GM19238 (cell line): ENCODE results near the gene VDAC1.
"Not testable (repeated sequence)": the region's sequence is repeated elsewhere in the genome, so short reads cannot be mapped to it uniquely, and the experiment has no call there.

ENCODE experiments used
- DNase-seq: peaks from one replicate; pipeline ENCODE4 v3.0.0; 2011; ENCODE audit warnings: low spot score; ENCODE audit not compliant: insufficient read length

VDAC1 gene

DNA sequence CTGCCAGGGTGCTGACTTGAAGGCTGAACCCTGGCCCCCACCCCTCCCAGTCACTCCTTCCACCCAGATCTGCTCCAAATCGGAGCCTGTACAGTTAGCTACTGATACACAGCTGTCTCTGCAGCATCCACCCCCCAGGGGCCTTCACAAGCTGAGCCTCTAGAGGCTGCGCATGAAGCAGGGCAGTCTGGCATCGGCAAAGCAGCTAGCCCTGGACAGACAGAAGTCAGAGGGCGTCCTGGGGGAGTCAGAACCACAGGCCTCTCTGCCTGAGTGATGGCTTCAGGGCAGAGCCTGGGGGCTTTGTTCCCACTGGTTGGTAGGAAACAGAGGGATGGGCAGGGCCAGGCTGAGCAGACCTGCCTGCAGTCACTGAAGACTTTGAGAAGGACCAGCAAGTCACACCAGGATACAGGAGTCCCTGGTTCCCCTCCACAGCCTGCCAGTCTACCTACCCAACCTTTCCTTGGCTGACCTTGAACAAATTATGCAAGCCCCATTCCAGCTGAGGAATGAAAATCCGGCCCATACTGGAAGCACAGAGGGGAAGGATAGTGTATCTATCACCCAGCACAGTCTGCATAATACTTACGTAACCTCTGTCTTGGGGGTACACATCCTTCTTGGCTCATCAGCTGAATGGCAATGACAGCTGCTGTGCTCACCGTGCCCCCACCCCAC is 8.8 kb downstream of the VDAC1 start:
- DNase-seq = no peak

- DNase-seq = no peak
These were observed 9.4 kb downstream of the VDAC1 start for GRCh38 chr5:133995341-133995740.

DNA sequence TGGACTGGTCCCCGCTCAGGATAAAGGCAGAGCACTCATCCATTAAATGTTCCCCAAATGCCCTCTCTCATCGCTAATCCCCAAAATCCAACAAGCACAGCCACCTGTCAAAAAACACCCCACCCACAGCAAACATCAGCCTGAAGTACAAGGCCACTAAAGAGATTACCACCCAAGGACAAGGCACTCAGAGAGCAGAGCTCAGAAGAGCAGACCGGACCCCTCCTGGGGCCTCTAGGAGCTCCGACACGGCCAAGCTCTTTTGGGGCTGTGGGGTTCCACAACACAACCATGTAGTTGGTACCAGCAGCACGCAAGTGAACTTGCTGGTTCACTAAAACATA is 9.8 kb downstream of the VDAC1 start:
- DNase-seq = no peak

DNA sequence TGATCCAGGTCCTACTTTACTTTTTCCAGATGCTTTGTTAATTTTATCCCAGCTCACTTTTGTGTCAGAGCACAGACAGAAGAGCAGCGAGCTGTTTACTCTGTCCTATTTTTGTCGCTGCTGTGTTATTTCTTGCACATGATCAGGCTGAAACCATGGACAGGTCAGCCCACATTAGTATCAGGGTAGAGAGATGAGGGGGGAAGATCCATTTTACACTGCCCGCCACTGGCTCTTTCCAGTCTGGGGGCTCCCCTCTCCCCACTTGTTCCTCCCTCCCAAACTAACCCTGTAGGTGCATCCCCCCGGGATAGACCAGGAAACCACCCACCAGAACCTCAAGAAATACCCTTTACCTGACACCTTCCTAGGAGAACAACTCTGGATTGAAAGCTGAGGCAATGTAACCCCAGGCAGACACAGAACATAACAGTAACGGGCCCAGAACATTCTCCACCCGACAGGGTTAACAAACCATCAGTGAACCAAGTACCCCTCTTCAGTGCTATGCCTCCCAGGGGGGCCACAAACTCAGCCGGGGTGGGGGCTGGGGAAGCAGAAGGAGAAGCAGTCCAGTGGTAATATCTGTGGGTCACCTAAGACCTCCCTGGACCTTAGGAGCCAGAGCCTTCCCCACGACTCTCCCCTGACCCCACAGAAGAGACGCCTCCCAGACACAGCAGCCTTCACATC is 10.3 kb downstream of the VDAC1 start:
- DNase-seq = no peak

DNA sequence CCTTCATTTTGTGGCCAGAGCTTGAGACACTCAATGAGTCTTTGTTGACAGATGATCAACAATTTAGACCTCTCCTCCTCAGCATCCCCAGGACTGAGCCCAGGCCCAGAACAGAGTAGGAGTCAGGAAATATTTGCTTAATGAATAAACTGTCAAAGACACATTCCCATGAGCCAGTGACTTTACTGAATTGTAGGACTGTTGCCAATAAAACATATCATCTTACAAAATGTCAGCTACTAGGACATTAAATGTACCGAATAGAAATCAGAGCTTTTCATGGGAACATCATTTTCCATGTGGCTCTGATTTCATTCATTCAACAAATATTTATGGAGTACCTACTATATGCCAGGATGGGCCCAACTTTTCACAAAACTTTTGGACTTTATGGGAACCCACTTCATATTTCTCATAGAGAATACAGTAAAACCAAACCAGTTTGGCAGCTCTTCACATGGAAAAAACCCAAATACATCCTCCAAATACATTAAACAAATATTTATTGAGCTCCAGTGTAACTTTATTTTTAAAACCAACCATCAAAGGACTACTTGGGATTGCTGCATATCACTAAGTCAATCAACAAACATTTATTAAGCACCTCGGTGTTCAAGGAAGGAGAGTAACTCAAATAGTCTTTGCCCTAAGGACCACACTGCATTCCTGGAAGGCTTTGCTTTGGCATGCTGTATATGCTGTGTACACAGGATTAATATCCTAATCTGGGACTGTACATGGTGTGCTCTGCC is 11.4 kb downstream of the VDAC1 start:
- DNase-seq = no peak

DNA sequence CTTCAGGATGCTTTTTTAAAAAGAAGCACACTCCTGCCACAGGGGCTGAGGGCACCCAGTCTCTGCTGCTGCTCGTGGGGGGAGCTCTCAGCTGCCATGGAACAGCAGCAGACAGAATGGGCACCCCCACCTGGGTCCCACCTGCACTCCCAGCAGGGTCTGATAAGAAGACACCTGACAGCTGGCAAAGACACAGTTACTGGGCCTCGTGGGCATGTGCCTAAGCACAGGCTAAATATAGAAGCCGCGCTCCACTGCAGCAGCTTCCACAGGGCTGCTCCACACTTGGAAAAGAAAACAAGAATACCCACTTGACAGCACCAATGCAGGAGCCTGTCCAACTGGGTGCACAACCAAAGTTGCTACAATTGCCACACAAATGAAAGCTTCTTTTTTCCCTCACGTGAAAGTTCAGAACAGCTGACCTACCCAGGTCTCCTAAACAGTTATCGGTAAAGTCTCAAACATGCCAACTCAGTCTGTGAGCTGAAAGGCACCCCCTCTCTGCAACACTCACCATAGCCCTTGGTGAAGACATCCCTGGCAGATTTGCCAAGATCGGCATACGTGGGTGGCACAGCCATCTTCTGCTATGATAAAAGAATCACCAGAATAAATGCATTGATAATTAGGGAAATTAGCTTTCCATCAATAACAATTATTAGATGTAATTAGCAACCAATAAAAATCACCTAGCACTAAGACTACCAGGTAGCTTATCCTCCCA is 12.2 kb downstream of the VDAC1 start:
- DNase-seq = no peak

DNA sequence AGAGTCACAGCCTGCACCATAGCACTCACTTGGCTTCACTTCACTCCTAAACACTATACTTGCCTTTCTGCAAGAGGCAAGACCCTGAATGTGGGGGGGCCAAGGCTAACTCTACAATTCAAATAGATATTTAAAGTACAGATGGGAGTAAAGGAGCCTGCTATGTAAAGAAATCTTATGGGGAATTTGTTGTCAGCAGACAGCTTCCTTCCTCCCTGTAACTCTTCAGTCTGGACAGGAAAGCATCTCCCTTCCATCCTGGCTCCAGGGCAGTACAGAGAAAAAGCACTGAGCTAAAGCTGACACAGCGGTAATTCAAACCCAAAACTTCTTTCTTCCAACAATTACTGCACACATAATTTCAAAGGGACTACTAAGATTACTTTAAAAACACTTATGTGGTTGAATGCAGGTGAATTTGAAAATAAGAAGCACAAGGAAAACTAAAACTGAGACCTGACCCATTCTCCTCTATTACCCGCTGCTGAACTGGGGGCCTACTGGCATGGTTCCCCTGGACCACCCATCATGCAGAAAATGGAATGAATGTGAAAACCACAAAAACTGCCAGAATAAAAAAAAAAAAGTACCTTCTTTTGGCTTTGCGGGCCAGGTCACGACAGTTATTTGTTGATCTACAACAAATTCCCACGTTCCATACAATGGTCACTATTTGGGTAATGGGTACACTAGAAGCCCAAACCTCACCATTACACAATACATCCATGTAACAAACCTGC is 13.4 kb downstream of the VDAC1 start:
- no peak for DNase-seq

- no peak for DNase-seq
These were observed 14.4 kb downstream of the VDAC1 start for GRCh38 chr5:133990396-133990795.

DNA sequence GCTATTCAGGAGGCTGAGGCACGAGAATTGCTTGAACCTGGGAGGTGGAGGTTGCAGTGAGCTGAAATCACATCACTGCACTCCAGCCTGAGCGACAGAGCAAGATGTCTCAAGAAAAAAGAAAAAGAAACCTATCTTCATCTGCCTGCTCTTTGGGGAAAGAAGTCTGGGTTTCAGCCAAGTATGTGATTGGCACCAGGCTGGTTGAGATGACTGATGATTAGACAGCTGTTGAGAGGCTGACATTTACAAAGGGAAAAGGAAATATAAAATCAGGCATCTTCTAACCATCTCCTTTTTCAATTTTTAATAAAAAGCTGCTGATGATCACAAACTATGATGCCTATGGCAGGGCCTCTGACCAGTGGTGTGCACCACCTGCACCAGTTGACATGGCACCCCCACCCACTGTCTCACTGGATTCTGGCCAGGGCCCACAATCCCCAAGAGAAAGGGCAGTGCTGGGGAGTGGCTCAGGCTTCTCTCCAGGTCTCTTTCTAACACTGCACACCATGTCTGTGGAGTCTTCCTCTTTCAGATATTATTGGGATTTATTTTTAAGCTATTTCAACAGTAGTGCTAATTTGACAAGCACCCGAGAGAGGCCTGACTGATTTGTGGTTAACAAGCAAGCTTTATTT is 19.1 kb downstream of the VDAC1 start:
- DNase-seq = no peak

DNA sequence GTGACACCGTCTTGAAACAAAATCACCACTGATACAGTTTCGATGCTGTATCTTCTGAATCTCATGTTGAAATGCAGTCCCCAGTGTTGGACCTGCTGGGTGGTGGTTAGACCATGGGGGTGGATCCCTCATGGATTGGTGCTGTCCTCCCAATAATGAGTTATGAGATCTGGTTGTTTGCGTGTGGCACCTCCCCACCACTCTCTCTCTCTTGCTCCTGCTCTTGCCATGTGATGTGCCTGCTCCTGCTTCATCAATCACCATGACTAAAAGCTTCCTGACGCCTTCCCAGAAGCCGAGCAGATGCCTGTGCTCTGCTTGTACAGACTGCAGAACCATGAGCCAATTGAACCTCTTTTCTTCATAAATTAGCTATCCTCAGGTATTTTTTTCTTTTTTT is 21.1 kb downstream of the VDAC1 start:
- DNase-seq = no peak

- no peak for DNase-seq
These were observed 23.1 kb downstream of the VDAC1 start for GRCh38 chr5:133981714-133982113.

GRCh38 chr5:133980652-133981051 is 24.1 kb downstream of the VDAC1 start:
- DNase-seq = no peak

GRCh38 chr5:133978943-133979342 is 25.8 kb downstream of the VDAC1 start:
- DNase-seq = no peak

DNA sequence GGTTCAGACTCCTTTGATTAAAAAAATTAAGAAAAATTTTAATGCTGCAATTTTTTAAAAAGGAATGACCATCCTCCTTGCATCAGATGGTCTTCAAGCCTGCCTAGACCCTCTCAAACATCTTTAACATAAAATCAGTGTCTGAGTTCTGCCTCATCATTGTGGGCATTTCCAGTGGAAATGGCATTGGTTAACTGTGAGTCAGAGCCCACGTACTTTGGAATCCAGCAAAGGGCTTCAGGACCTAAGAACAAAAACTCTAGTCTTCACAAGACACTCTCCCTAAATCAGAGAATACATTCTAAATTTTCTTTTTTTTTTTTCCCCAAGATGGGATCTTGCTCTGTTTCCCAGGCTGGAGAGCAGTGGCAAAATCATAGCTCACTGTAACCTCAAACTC is 26.9 kb downstream of the VDAC1 start:
- DNase-seq = no peak

- DNase-seq = no peak
These were observed 27.5 kb downstream of the VDAC1 start for GRCh38 chr5:133977161-133977787.

DNA sequence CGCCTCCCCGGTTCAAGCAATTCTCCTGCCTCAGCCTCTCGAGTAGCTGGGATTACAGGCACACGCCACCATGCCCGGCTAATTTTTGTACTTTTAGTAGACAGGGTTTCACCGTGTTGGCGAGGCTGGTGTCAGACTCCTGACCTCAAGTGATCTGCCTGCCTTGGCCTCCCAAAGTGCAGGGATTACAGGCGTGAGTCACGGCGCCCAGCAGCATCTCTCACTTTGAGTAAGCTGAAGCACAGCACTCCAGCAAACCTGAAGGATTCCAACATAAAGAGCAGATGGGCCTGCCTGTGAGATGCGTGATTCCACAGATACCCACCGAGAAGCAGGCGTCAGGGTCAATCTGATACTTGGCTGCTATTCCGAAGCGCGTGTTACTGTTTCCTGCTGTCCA is 29.2 kb downstream of the VDAC1 start:
- not testable (repeated sequence) for DNase-seq

DNA sequence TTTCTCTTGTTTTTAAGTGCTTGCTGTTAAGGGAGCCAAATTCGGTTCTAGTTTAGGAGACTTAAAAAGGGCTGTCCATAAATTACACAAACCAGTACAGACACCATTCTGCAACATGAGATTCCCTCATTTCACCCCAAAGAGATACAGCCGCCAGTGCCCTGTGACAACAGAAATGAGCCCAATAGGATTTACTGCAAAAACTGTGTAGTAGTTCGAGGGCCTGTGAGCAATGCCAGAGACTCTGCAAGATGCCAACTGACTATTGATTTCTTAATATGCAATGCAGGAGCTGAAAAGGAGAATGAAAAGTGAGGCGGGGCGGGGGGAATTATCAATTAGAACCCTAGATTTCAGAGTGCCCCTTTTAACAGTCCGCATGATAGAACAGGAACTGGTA is 30.6 kb downstream of the VDAC1 start:
- no peak for DNase-seq

GRCh38 chr5:133970325-133970909 is 34.4 kb downstream of the VDAC1 start:
- no peak for DNase-seq

GRCh38 chr5:133969654-133970324 is 35.0 kb downstream of the VDAC1 start:
- no peak for DNase-seq
